Muscle of leg (tissue), 11 donors: Measurements from ENCODE around the gene FBXW7. TPM values are rescaled to one million over a fixed set of nuclear protein-coding genes. Genes with fewer than 3 reads are reported as not detected.

Source experiments
- DNase-seq: peaks from one replicate; pipeline ENCODE4 v3.0.0; 2013
- H3K27ac ChIP-seq: one replicate; pipeline ENCODE4 v1.5.1; 2013; ENCODE audit warnings: mild to moderate bottlenecking, low read length, control low read depth
- H3K27me3 ChIP-seq: one replicate; pipeline ENCODE4 v1.6.1; 2013; ENCODE audit warnings: low read length; ENCODE audit not compliant: control insufficient read depth, insufficient read depth
- H3K36me3 ChIP-seq: one replicate; pipeline ENCODE4 v1.6.1; 2013; ENCODE audit warnings: low read length; ENCODE audit not compliant: control insufficient read depth, insufficient read depth
- H3K4me1 ChIP-seq: one replicate; pipeline ENCODE4 v1.6.1; 2013; ENCODE audit warnings: low read length; ENCODE audit not compliant: control insufficient read depth, insufficient read depth
- H3K4me3 ChIP-seq: one replicate; pipeline ENCODE4 v1.5.1; 2013; ENCODE audit warnings: low read length, control low read depth
- H3K9me3 ChIP-seq: replicated peaks from 2 replicates; pipeline ENCODE4 v1.6.1; 2013; ENCODE audit warnings: low read depth, low read length; ENCODE audit not compliant: control insufficient read depth
- WGBS: methylation state at CpG from one replicate; pipeline ENCODE4 v1.1.5; 2013; ENCODE audit warnings: missing lambda C conversion rate; ENCODE audit not compliant: insufficient coverage; 5-methylcytosine and 5-hydroxymethylcytosine counted together
- polyA plus RNA-seq, 8 donors: library from polyadenylated mRNA; unstranded; fragments of 120-200 nt; gene quantifications; one replicate each; pipeline versions ENCODE4 v1.2.1 to v1.2.3, GENCODE V29; 2013; ENCODE audit warnings: inconsistent platforms in 1 of 8, low replicate concordance in 1 of 8; ENCODE audit not compliant: insufficient read length in 8 of 8, insufficient read depth in 1 of 8
- total RNA-seq: library from RNA; stranded (reverse); fragments of 120-200 nt; gene quantifications from one replicate; pipeline ENCODE4 v1.2.4, GENCODE V29; 2013

The FBXW7 gene
- total and polyA plus RNA-seq, 9 donors: 18.9 to 73.7 (median 24.6) TPM

GRCh38 chr4:152501846-152502536, 33.9 kb downstream of the FBXW7 start:
- Histone ChIP-seq H3K27me3 (no peaks in the 10 kb centered on the region), H3K27ac (no peak overlapping the region), H3K4me1 (no peaks in the 10 kb centered on the region), H3K9me3 (no peaks in the 10 kb centered on the region), H3K4me3 (no peak overlapping the region), H3K36me3 (no peaks in the 10 kb centered on the region)
- no CpG with 5 or more reads among the region's 3 CpGs for WGBS
- DNase-seq: no peak

- H3K4me1 ChIP-seq: no peaks in the 10 kb centered on the region
- WGBS: 0% methylated on average over 1 of the region's 1 CpG
- DNase-seq: peak; percentile 89
- no peak overlapping the region for H3K27ac ChIP-seq
- no peak overlapping the region for H3K4me3 ChIP-seq
- no peaks in the 10 kb centered on the region for H3K36me3 ChIP-seq
- H3K27me3 ChIP-seq: no peaks in the 10 kb centered on the region
- H3K9me3 ChIP-seq: no peaks in the 10 kb centered on the region
Measured at GRCh38 chr4:152500800-152501434, 35.0 kb downstream of the FBXW7 start.

- DNase-seq: no peak
- Histone ChIP-seq H3K4me3 (no peak overlapping the region), H3K27me3 (no peaks in the 10 kb centered on the region), H3K4me1 (no peaks in the 10 kb centered on the region), H3K27ac (no peak overlapping the region), H3K36me3 (no peaks in the 10 kb centered on the region), H3K9me3 (no peaks in the 10 kb centered on the region)
- 80% methylated on average over 1 of the region's 2 CpGs for WGBS
Measured at GRCh38 chr4:152500275-152500674, 35.6 kb downstream of the FBXW7 start.

GRCh38 chr4:152499344-152499743, 36.5 kb downstream of the FBXW7 start:
- DNase-seq: no peak
- WGBS: no CpG with 5 or more reads among the region's 2 CpGs
- Histone ChIP-seq H3K27ac (no peak overlapping the region), H3K9me3 (no peaks in the 10 kb centered on the region), H3K4me3 (no peak overlapping the region), H3K36me3 (no peaks in the 10 kb centered on the region), H3K27me3 (no peaks in the 10 kb centered on the region), H3K4me1 (no peaks in the 10 kb centered on the region)

GRCh38 chr4:152494020-152494419, 41.9 kb downstream of the FBXW7 start:
- no CpG with 5 or more reads among the region's 3 CpGs for WGBS
- H3K4me3 ChIP-seq: no peak overlapping the region
- no peak overlapping the region for H3K27ac ChIP-seq
- H3K9me3 ChIP-seq: no peaks in the 10 kb centered on the region
- H3K27me3 ChIP-seq: no peaks in the 10 kb centered on the region
- H3K4me1 ChIP-seq: no peaks in the 10 kb centered on the region
- H3K36me3 ChIP-seq: no peaks in the 10 kb centered on the region
- no peak for DNase-seq

GRCh38 chr4:152488246-152488645, 47.6 kb downstream of the FBXW7 start:
- Histone ChIP-seq H3K4me1 (no peaks in the 10 kb centered on the region), H3K27me3 (no peaks in the 10 kb centered on the region), H3K9me3 (no peaks in the 10 kb centered on the region), H3K36me3 (no peaks in the 10 kb centered on the region), H3K27ac (no peak overlapping the region), H3K4me3 (no peak overlapping the region)
- no peak for DNase-seq
- 95% methylated on average over 4 of the region's 4 CpGs for WGBS

- Histone ChIP-seq H3K9me3 (no peaks in the 10 kb centered on the region), H3K27ac (no peak overlapping the region), H3K4me1 (no peaks in the 10 kb centered on the region), H3K27me3 (no peaks in the 10 kb centered on the region), H3K4me3 (no peak overlapping the region), H3K36me3 (no peaks in the 10 kb centered on the region)
- WGBS: no CpG with 5 or more reads among the region's 7 CpGs
- no peak for DNase-seq
Measured at GRCh38 chr4:152486429-152487389, 49.2 kb downstream of the FBXW7 start.

- Histone ChIP-seq H3K4me3 (no peak overlapping the region), H3K36me3 (no peaks in the 10 kb centered on the region), H3K27ac (no peak overlapping the region), H3K9me3 (no peaks in the 10 kb centered on the region), H3K4me1 (no peaks in the 10 kb centered on the region), H3K27me3 (no peaks in the 10 kb centered on the region)
- no peak for DNase-seq
- WGBS: 100% methylated on average over 1 of the region's 6 CpGs
Measured at GRCh38 chr4:152485726-152486276, 50.1 kb downstream of the FBXW7 start.

- Histone ChIP-seq H3K27ac (no peak overlapping the region), H3K4me3 (no peak overlapping the region), H3K36me3 (no peaks in the 10 kb centered on the region), H3K9me3 (no peaks in the 10 kb centered on the region), H3K4me1 (no peaks in the 10 kb centered on the region), H3K27me3 (no peaks in the 10 kb centered on the region)
- DNase-seq: no peak
- WGBS: no CpG with 5 or more reads among the region's 2 CpGs
Measured at GRCh38 chr4:152482211-152482610, 53.7 kb downstream of the FBXW7 start.

- 94% methylated on average over 2 of the region's 2 CpGs for WGBS
- Histone ChIP-seq H3K27ac (no peak overlapping the region), H3K4me3 (no peak overlapping the region), H3K4me1 (no peaks in the 10 kb centered on the region), H3K36me3 (no peaks in the 10 kb centered on the region), H3K27me3 (no peaks in the 10 kb centered on the region), H3K9me3 (no peaks in the 10 kb centered on the region)
- DNase-seq: no peak
Measured at GRCh38 chr4:152480901-152481300, 55.0 kb downstream of the FBXW7 start.
